ENCODE results near the gene TCF3. TPM values are rescaled to one million over a fixed set of nuclear protein-coding genes. Genes with fewer than 3 reads are reported as not detected.

Gene TCF3
- total and polyA plus RNA-seq, 2 donors (not counting 3 experiments of a cell fraction or from before 2014, with no cell fraction given), result 147 to 193 TPM

DNA sequence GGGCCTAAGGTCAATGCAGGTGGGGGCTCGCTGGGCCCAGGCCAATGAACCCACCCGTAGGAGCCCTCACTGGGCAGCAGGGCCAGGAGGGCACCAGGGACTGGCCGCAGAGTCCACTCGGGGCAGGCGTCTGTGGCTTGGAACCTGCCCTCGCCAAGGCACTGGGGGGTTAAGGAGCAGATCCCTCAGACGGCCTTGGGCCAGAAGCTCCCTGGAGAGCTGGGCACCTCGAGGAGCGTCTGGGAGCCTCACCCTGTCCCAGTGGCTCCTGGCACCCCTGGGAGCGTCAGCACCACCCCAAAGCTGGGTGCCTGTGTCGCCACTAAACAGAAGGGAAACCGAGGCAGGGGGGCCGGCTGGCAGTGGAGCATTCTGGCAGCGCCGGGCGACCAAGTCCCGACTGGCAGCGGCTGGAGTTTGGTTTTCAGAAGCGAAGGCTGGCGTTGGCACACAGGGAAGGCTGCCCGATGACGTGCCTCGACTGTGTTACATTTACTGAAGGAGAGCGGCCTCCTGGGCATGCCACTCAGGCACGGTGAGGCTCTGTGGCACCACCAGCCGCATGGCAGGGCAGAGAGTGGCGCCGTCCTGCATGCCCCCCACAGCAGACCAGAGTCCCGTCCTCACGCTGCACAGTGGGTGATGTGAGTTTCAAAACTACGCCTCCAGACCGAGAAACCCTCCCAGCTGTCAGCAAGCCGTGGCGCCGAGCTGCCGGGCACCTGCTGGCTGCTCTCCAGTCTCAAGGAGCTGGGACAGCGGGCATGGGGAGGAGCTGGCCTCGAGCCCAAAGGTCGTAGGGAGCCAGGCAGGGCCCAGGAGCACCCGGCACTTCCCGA, 75.1 kb downstream of the TCF3 start:
- Histone ChIP-seq H3K4me2 (ENCODE audit: insufficient read depth, low read length) (no peak overlapping the region), H4K20me1 (replicated peaks; ENCODE audit: control insufficient read depth, extremely low read depth, insufficient read depth, low read length) (no peaks in the 10 kb centered on the region), H3K27me3 (ENCODE audit: control insufficient read depth in 2 of 2, insufficient read depth in 2 of 2, low read length in 2 of 2) (no peaks in the 10 kb centered on the region), H3K4me3 (replicated peaks in 1 of 3; ENCODE audit: insufficient read depth in 1 of 3, low read depth in 1 of 3, low read length in 3 of 3) (no peak overlapping the region), H3K27ac (ENCODE audit: insufficient read depth, low read depth, low read length) (no peak overlapping the region), H3K9me1 (replicated peaks; ENCODE audit: control insufficient read depth, extremely low read depth, insufficient read depth, low read length) (no peaks in the 10 kb centered on the region), H3K79me2 (ENCODE audit: control insufficient read depth, insufficient read depth, low read length) (no peaks in the 10 kb centered on the region), H3K36me3 (ENCODE audit: control insufficient read depth in 2 of 2, extremely low read depth in 1 of 2, insufficient read depth in 2 of 2, low read length in 2 of 2) (peaks cover 10 to 39% of the 10 kb centered on the region in 2 experiments), H3K9ac (replicated peaks; ENCODE audit: extremely low read depth, insufficient read depth, low read length) (no peak overlapping the region), H3K9me3 (replicated peaks; ENCODE audit: control insufficient read depth, insufficient read depth, low read length) (no peaks in the 10 kb centered on the region), H3K4me1 (ENCODE audit: control insufficient read depth, extremely low read depth, insufficient read depth, low read length) (no peaks in the 10 kb centered on the region), H2AFZ (ENCODE audit: low read depth, low read length) (no peak overlapping the region)
- FAIRE-seq (no peak), DNase-seq (ENCODE audit: low read depth, low spot score) (no peak)
- intact Hi-C loops (cut with micrococcal nuclease) (no loop called here), dilution Hi-C loops (cut with MboI; ENCODE audit: extremely low pct_ligation_motif_present, low sequenced_read_pairs) (no loop called here)
- BruUV-seq (replicated peaks), result no TSS peak
- CTCF ChIA-PET, result interaction anchor here (1.1 kb wide), 1 partner anchor 14 kb away, joined by 4 read pairs; no protein-coding TSS in a partner anchor
- TF ChIP-seq, protein P1, sequence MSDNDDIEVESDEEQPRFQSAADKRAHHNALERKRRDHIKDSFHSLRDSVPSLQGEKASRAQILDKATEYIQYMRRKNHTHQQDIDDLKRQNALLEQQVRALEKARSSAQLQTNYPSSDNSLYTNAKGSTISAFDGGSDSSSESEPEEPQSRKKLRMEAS (IDR thresholded peaks at IDR 0.05; ENCODE audit: insufficient read depth, insufficient read length), result no peak
- TF ChIP-seq JUN (IDR thresholded peaks at IDR 0.05; ENCODE audit: borderline replicate concordance, insufficient read depth, insufficient read length, low read depth), result no peak
- no peak for TF ChIP-seq GATA2 (IDR thresholded peaks at IDR 0.05; ENCODE audit: insufficient read depth, insufficient read length, low read depth, low read length)
- no peak for TF ChIP-seq FOS (IDR thresholded peaks at IDR 0.05; ENCODE audit: borderline replicate concordance, insufficient read depth, low read length)
- no peak for TF ChIP-seq EZH2 (IDR thresholded peaks at IDR 0.05; ENCODE audit: borderline replicate concordance, low read depth, low read length, severe bottlenecking)
- TF ChIP-seq POLR2A (IDR thresholded peaks at IDR 0.05; ENCODE audit: low read depth, low read length), result no peak
- TF ChIP-seq, protein P2, sequence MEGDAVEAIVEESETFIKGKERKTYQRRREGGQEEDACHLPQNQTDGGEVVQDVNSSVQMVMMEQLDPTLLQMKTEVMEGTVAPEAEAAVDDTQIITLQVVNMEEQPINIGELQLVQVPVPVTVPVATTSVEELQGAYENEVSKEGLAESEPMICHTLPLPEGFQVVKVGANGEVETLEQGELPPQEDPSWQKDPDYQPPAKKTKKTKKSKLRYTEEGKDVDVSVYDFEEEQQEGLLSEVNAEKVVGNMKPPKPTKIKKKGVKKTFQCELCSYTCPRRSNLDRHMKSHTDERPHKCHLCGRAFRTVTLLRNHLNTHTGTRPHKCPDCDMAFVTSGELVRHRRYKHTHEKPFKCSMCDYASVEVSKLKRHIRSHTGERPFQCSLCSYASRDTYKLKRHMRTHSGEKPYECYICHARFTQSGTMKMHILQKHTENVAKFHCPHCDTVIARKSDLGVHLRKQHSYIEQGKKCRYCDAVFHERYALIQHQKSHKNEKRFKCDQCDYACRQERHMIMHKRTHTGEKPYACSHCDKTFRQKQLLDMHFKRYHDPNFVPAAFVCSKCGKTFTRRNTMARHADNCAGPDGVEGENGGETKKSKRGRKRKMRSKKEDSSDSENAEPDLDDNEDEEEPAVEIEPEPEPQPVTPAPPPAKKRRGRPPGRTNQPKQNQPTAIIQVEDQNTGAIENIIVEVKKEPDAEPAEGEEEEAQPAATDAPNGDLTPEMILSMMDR (IDR thresholded peaks at IDR 0.05; ENCODE audit: extremely low read depth in 1 of 2, insufficient read depth in 1 of 2, low read depth in 1 of 2, low read length in 2 of 2), result no peak
- POLR2A ChIA-PET, result no interaction called here
